GM12878 (cell line): ENCODE measurements around the gene DIP2C. TPM values are rescaled to one million over a fixed set of nuclear protein-coding genes. Genes with fewer than 3 reads are reported as not detected.

Experiments
- ATAC-seq: fragments of 200-7000 bp; cut with Tn5 transposase; 3 replicates; pipeline ENCODE4 v1.9.1; 2020; ENCODE audit warnings: mild to moderate bottlenecking, moderate library complexity
- BruUV-seq: library from RNA; stranded (reverse); fragments of 400-500 nt; replicated peaks from 2 replicates; lab custom pipeline; 2021; lab: Mats Ljungman, UMichigan
- CTCF ChIA-PET: fragments of 300-600 bp; sonication (Branson Sonifier 250); formaldehyde crosslinking; extraction: SDS; loops from one replicate; lab custom pipeline; 2021; ENCODE audit warnings: inconsistent platforms; lab: Yijun Ruan, JAX
- POLR2A ChIA-PET: fragments of 350-600 bp; formaldehyde crosslinking; extraction: SDS; loops from one replicate; lab custom pipeline; 2021; ENCODE audit warnings: inconsistent platforms; lab: Charles Lee
- RAD21 ChIA-PET: fragments of 300-600 bp; sonication (Branson Sonifier 250); formaldehyde crosslinking; loops from one replicate; lab custom pipeline; 2023; ENCODE audit warnings: antibody characterized with exemption; ENCODE audit not compliant: unreplicated experiment; lab: Charles Lee
- SMC1A ChIA-PET: fragments of 300-600 bp; sonication (Branson Sonifier 250); formaldehyde crosslinking; loops from one replicate; lab custom pipeline; 2023; ENCODE audit not compliant: unreplicated experiment, uncharacterized antibody; lab: Charles Lee
- DNase-seq: peaks from one replicate; pipeline ENCODE4 v3.0.0-alpha.2; 2011; ENCODE audit warnings: low read depth, low spot score
- FAIRE-seq: peaks from 3 replicates; lab custom pipeline; 2011; peaks lifted over from hg19 to GRCh38; lab: Jason Lieb, UNC
- H2AFZ ChIP-seq: 2 replicates; pipeline ENCODE4 v1.6.0; 2011; ENCODE audit warnings: low read depth, low read length, control low read depth; ENCODE audit not compliant: control insufficient read depth
- H3K27ac ChIP-seq: 2 replicates; pipeline ENCODE4 v1.5.1; 2011; ENCODE audit warnings: control low read depth; ENCODE audit not compliant: control insufficient read depth, insufficient read depth
- H3K27me3 ChIP-seq, 2 experiments: replicated peaks in 1 of 2; 2 replicates each; pipeline versions ENCODE4 v1.6.0 to v1.6.1; 2011; ENCODE audit warnings: low read length in 1 of 2; ENCODE audit not compliant: control insufficient read depth in 2 of 2, insufficient read depth in 2 of 2
- H3K36me3 ChIP-seq, 2 experiments: 2 replicates each; pipeline ENCODE4 v1.5.1; 2011; ENCODE audit warnings: low read length in 1 of 2; ENCODE audit not compliant: control insufficient read depth in 2 of 2, insufficient read depth in 2 of 2
- H3K4me1 ChIP-seq: 2 replicates; pipeline ENCODE4 v1.6.1; 2011; ENCODE audit warnings: mild to moderate bottlenecking, low read length, moderate library complexity, mixed read lengths; ENCODE audit not compliant: control insufficient read depth, insufficient read depth
- H3K4me2 ChIP-seq: 2 replicates; pipeline ENCODE4 v1.6.0; 2011; ENCODE audit warnings: control low read depth; ENCODE audit not compliant: control insufficient read depth, insufficient read depth
- H3K4me3 ChIP-seq: fragments of 200-600 bp; sonication (generic); 2 replicates; pipeline ENCODE4 v1.5.1; 2016
- H3K79me2 ChIP-seq: 2 replicates; pipeline ENCODE4 v1.6.0; 2011; ENCODE audit warnings: low read length; ENCODE audit not compliant: control insufficient read depth, insufficient read depth
- H3K9ac ChIP-seq: 2 replicates; pipeline ENCODE4 v1.8.0; 2011; ENCODE audit warnings: low read length, control low read depth, mixed read lengths; ENCODE audit not compliant: control insufficient read depth, insufficient read depth
- H3K9me3 ChIP-seq: replicated peaks from 3 replicates; pipeline ENCODE4 v1.5.1; 2011; ENCODE audit warnings: mild to moderate bottlenecking, low read length; ENCODE audit not compliant: control insufficient read depth, insufficient read depth
- H4K20me1 ChIP-seq: 2 replicates; pipeline ENCODE4 v1.6.0; 2011; ENCODE audit not compliant: control insufficient read depth, insufficient read depth
- ASH2L ChIP-seq: fragments of 300-600, 200-600 bp; sonication (generic); IDR thresholded peaks from 2 replicates; pipeline ENCODE4 v1.6.1; 2017; ENCODE audit warnings: low read depth, mild to moderate bottlenecking, borderline replicate concordance
- BHLHE40 ChIP-seq, 2 experiments: fragments of 450-650 bp in 1 of 2; IDR thresholded peaks; 2 replicates each; pipeline ENCODE4 v1.6.1; 2011 to 2017; ENCODE audit warnings: low read depth in 2 of 2, borderline replicate concordance in 1 of 2, improper control_type of control experiment in 1 of 2, low read length in 1 of 2, mild to moderate bottlenecking in 1 of 2
- CBFB ChIP-seq: IDR thresholded peaks from 2 replicates; pipeline ENCODE4 v1.6.1; 2016; ENCODE audit warnings: antibody characterized with exemption, low read depth
- CHD1 ChIP-seq: IDR thresholded peaks from 2 replicates; pipeline ENCODE4 v1.6.1; 2012; ENCODE audit warnings: low read depth, low read length, improper control_type of control experiment
- DPF2 ChIP-seq: fragments of 450-650 bp; IDR thresholded peaks from 2 replicates; pipeline ENCODE4 v1.6.1; 2017; ENCODE audit warnings: mild to moderate bottlenecking
- GATAD2B ChIP-seq: fragments of 450-650 bp; conservative IDR thresholded peaks from 2 replicates; pipeline ENCODE4 v1.6.1; 2017; ENCODE audit warnings: low read depth, mild to moderate bottlenecking, moderate library complexity
- HCFC1 ChIP-seq: fragments of 150-350 bp; IDR thresholded peaks from 2 replicates; pipeline ENCODE4 v1.6.1; 2014; ENCODE audit warnings: low read length
- NR2C2 ChIP-seq: IDR thresholded peaks from 2 replicates; pipeline ENCODE4 v1.6.1; 2011; ENCODE audit warnings: borderline replicate concordance, low read depth; ENCODE audit not compliant: control insufficient read depth, insufficient read length
- SIX5 ChIP-seq: IDR thresholded peaks from 2 replicates; pipeline ENCODE4 v1.6.1; 2011; ENCODE audit warnings: mild to moderate bottlenecking, low read depth, low read length, moderate library complexity; ENCODE audit not compliant: severe bottlenecking
- SMAD5 ChIP-seq: IDR thresholded peaks from 2 replicates; pipeline ENCODE4 v1.6.1; 2016; ENCODE audit warnings: antibody characterized with exemption, low read depth
- TBL1XR1 ChIP-seq: IDR thresholded peaks from 2 replicates; pipeline ENCODE4 v1.6.1; 2012; ENCODE audit warnings: low read depth, low read length, improper control_type of control experiment
- WGBS: methylation state at CpG from one replicate; pipeline ENCODE4 v1.1.6; 2016; ENCODE audit warnings: low lambda C conversion rate; ENCODE audit not compliant: insufficient replicate concordance, insufficient coverage; ENCODE audit errors: missing lambda C conversion rate; 5-methylcytosine and 5-hydroxymethylcytosine counted together
- in situ Hi-C: fragments of 300-500 bp; cut with MboI; formaldehyde crosslinking; loops from 9 replicates; pipeline ENCODE4 v1.14.3; 2018; ENCODE audit warnings: mixed read lengths
- intact Hi-C: fragments of 100-400 bp; cut with micrococcal nuclease; formaldehyde crosslinking; loops from one replicate; pipeline ENCODE4 v1.14.2; 2022; ENCODE audit not compliant: unreplicated experiment
- polyA plus RNA-seq, 11 experiments: library from polyadenylated mRNA; depleted of rRNA in 4 of 11; unstranded in 6 of 11; stranded (reverse) in 5 of 11; fragments of >200 nt; fragmentation: Nextera tagmentation in 4 of 11; fragmentation: Illumina TruSeq in 1 of 11; extraction: Ambion mirVana in 4 of 11; extraction: Trizol in 1 of 11; gene quantifications; 1 replicate in 1 of 11; 2 replicates in 10 of 11; pipeline versions ENCODE4 v1.2.1 to v1.2.3, GENCODE V29; 2011 to 2016; ENCODE audit warnings: inconsistent platforms in 2 of 11, missing spikeins in 2 of 11, low read depth in 1 of 11
- total RNA-seq, 4 experiments: library from RNA; depleted of rRNA in 3 of 4; stranded (reverse); fragments of >200 nt in 3 of 4; fragmentation: Illumina TruSeq in 1 of 4; extraction: Trizol in 1 of 4; gene quantifications; 2 replicates each; pipeline versions ENCODE4 v1.2.1 to v1.2.3, GENCODE V29; 2013 to 2021
- TF ChIP-seq, protein P1 (sequence below): fragments of 450-650 bp; IDR thresholded peaks from 2 replicates; pipeline ENCODE4 v1.6.1; 2017; ENCODE audit warnings: borderline replicate concordance
- TF ChIP-seq, protein P2 (sequence below): fragments of 450-650 bp; IDR thresholded peaks from 2 replicates; pipeline ENCODE4 v1.6.1; 2017; ENCODE audit warnings: low read depth, mild to moderate bottlenecking, moderate library complexity

The DIP2C gene
- total and polyA plus RNA-seq, 10 of the 15 experiments (the other 5 are each of a cell fraction or from before 2014, with no cell fraction given) = 0.01 to 0.10 (median 0.06) TPM

GRCh38 chr10:656883-657282 is 32.6 kb downstream of the DIP2C start:
- no peak for ATAC-seq
- intact Hi-C loops = no loop called here
- no peak overlapping the region for H3K27ac ChIP-seq
- ChIA-PET CTCF (no interaction called here), SMC1A (no interaction called here), RAD21 (no interaction called here), POLR2A (no interaction called here)
- 75% methylated on average over 4 of the region's 5 CpGs for WGBS
- no peak overlapping the region for H3K4me3 ChIP-seq
- no peaks in the 10 kb centered on the region for H3K4me1 ChIP-seq
- H3K27me3 ChIP-seq = no peaks in the 10 kb centered on the region
- H3K79me2 ChIP-seq = no peaks in the 10 kb centered on the region
- H3K4me2 ChIP-seq = no peak overlapping the region
- no peaks in the 10 kb centered on the region for H3K36me3 ChIP-seq
- DNase-seq = no peak
- no peak overlapping the region for H2AFZ ChIP-seq
- no TSS peak for BruUV-seq
- no peak overlapping the region for H3K9ac ChIP-seq
- FAIRE-seq = no peak
- TF ChIP-seq DPF2 (no peak), BHLHE40 (IDR thresholded peaks at IDR 0.05; ENCODE audit: borderline replicate concordance in 1 of 2, low read depth in 2 of 2, low read length in 1 of 2) (no peak), NR2C2 (no peak), ASH2L (no peak), SIX5 (no peak), CHD1 (no peak), CBFB (no peak), GATAD2B (no peak), SMAD5 (no peak), HCFC1 (no peak), TBL1XR1 (no peak)
- TF ChIP-seq, protein P1, sequence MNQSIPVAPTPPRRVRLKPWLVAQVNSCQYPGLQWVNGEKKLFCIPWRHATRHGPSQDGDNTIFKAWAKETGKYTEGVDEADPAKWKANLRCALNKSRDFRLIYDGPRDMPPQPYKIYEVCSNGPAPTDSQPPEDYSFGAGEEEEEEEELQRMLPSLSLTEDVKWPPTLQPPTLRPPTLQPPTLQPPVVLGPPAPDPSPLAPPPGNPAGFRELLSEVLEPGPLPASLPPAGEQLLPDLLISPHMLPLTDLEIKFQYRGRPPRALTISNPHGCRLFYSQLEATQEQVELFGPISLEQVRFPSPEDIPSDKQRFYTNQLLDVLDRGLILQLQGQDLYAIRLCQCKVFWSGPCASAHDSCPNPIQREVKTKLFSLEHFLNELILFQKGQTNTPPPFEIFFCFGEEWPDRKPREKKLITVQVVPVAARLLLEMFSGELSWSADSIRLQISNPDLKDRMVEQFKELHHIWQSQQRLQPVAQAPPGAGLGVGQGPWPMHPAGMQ = no peak
- TF ChIP-seq, protein P2, sequence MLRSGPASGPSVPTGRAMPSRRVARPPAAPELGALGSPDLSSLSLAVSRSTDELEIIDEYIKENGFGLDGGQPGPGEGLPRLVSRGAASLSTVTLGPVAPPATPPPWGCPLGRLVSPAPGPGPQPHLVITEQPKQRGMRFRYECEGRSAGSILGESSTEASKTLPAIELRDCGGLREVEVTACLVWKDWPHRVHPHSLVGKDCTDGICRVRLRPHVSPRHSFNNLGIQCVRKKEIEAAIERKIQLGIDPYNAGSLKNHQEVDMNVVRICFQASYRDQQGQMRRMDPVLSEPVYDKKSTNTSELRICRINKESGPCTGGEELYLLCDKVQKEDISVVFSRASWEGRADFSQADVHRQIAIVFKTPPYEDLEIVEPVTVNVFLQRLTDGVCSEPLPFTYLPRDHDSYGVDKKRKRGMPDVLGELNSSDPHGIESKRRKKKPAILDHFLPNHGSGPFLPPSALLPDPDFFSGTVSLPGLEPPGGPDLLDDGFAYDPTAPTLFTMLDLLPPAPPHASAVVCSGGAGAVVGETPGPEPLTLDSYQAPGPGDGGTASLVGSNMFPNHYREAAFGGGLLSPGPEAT = no peak
- H3K9me3 ChIP-seq = no peaks in the 10 kb centered on the region
- H4K20me1 ChIP-seq = no peaks in the 10 kb centered on the region
- in situ Hi-C loops = no loop called here
